ENCODE results near the gene ADAD2. TPM values are rescaled to one million over a fixed set of nuclear protein-coding genes. Genes with fewer than 3 reads are reported as not detected.

ADAD2 gene
- total and polyA plus RNA-seq, 2 donors (not counting 1 experiment from before 2014, with no cell fraction given): 0.06 TPM; not detected in 1

- Histone ChIP-seq H3K4me1 (ENCODE audit: control insufficient read depth in 2 of 2, insufficient read depth in 2 of 2, low read length in 2 of 2) (no peaks in the 10 kb centered on the region), H3K9me3 (ENCODE audit: control extremely low read depth in 1 of 3, control insufficient read depth in 2 of 3, insufficient read depth in 1 of 3, low read length in 2 of 3) (no peaks in the 10 kb centered on the region), H3K79me2 (ENCODE audit: control insufficient read depth, insufficient read depth, low read length) (no peaks in the 10 kb centered on the region), H2AFZ (ENCODE audit: insufficient read depth, low read depth, low read length, poor library complexity, severe bottlenecking) (no peak overlapping the region), H4K20me1 (ENCODE audit: control insufficient read depth, insufficient read depth, low read length, poor library complexity, severe bottlenecking) (no peaks in the 10 kb centered on the region), H3K36me3 (replicated peaks in 1 of 2; ENCODE audit: control extremely low read depth in 1 of 2, control insufficient read depth in 1 of 2, extremely low read depth in 1 of 2, insufficient read depth in 2 of 2, low read length in 1 of 2) (no peaks in the 10 kb centered on the region), H3K27ac (ENCODE audit: low read length in 2 of 2) (no peak overlapping the region), H3K4me2 (replicated peaks; ENCODE audit: low read depth, low read length, poor library complexity, severe bottlenecking) (no peak overlapping the region), H3K9ac (ENCODE audit: low read length) (no peak overlapping the region), H3K27me3 (replicated peaks in 1 of 4; ENCODE audit: control extremely low read depth in 1 of 4, control insufficient read depth in 3 of 4, insufficient read depth in 4 of 4, low read length in 3 of 4) (peaks cover 0 to 9% (median 0%) of the 10 kb centered on the region in 4 experiments), H3K4me3 (ENCODE audit: control extremely low read depth in 1 of 5, extremely low read depth in 1 of 5, insufficient read depth in 1 of 5, low read depth in 2 of 5, low read length in 4 of 5) (no peak overlapping the region)
- Mint-ChIP-seq H3K27ac (no peak overlapping the region), H3K9me3 (ENCODE audit: insufficient read depth) (no peaks in the 10 kb centered on the region), H3K4me1 (no peaks in the 10 kb centered on the region), H3K4me3 (no peak overlapping the region), H3K27me3 (peaks cover 24% of the 10 kb centered on the region)
- TF ChIP-seq EZH2 (IDR thresholded peaks at IDR 0.05; ENCODE audit: borderline replicate concordance, insufficient read depth, low read depth, low read length, poor library complexity, severe bottlenecking) (no peak), CTCF (IDR thresholded peaks at IDR 0.05) (no peak)
- ChIA-PET POLR2A (no interaction called here), CTCF (no interaction called here)
- intact Hi-C loops (cut with micrococcal nuclease): no loop called here
- WGBS (ENCODE audit: insufficient coverage): 92% methylated on average over 9 of the region's 11 CpGs
- no peak for ATAC-seq (ENCODE audit: low read depth)
- DNase-seq: no peak
These were observed 21.1 kb upstream of the ADAD2 start for GRCh38 chr16:84169765-84170310.

GRCh38 chr16:84174396-84174795 is 16.6 kb upstream of the ADAD2 start:
- no peak overlapping the region for H2AFZ ChIP-seq (ENCODE audit: insufficient read depth, low read depth, low read length, poor library complexity, severe bottlenecking)
- H3K36me3 ChIP-seq (replicated peaks in 1 of 2; ENCODE audit: control extremely low read depth in 1 of 2, control insufficient read depth in 1 of 2, extremely low read depth in 1 of 2, insufficient read depth in 2 of 2, low read length in 1 of 2): peaks cover 0 to 12% of the 10 kb centered on the region in 2 experiments
- 83% methylated on average over 7 of the region's 11 CpGs for WGBS (ENCODE audit: insufficient coverage)
- ChIA-PET POLR2A (no interaction called here), CTCF (interaction anchor here (1.5 to 3.4 kb wide), 4 partner anchors 8 to 350 kb away, joined by 3 to 26 read pairs (median 12); partner anchors contain the start of gene MBTPS1)
- no peaks in the 10 kb centered on the region for H4K20me1 ChIP-seq (ENCODE audit: control insufficient read depth, insufficient read depth, low read length, poor library complexity, severe bottlenecking)
- peaks cover 6% of the 10 kb centered on the region for H3K4me1 Mint-ChIP-seq
- no peaks in the 10 kb centered on the region for H3K79me2 ChIP-seq (ENCODE audit: control insufficient read depth, insufficient read depth, low read length)
- H3K4me1 ChIP-seq (ENCODE audit: control insufficient read depth in 2 of 2, insufficient read depth in 2 of 2, low read length in 2 of 2): peaks cover 0 to 3% of the 10 kb centered on the region in 2 donors
- no peak overlapping the region for H3K4me2 ChIP-seq (replicated peaks; ENCODE audit: low read depth, low read length, poor library complexity, severe bottlenecking)
- no peak overlapping the region for H3K27ac Mint-ChIP-seq
- no peaks in the 10 kb centered on the region for H3K9me3 ChIP-seq (ENCODE audit: control extremely low read depth in 1 of 3, control insufficient read depth in 2 of 3, insufficient read depth in 1 of 3, low read length in 2 of 3)
- TF ChIP-seq CTCF (IDR thresholded peaks at IDR 0.05): no peak
- peaks cover 11% of the 10 kb centered on the region for H3K27me3 Mint-ChIP-seq
- no peak overlapping the region for H3K4me3 Mint-ChIP-seq
- DNase-seq (no peak), ATAC-seq (ENCODE audit: low read depth) (no peak)
- H3K27ac ChIP-seq (ENCODE audit: low read length in 2 of 2): no peak overlapping the region
- no peak overlapping the region for H3K4me3 ChIP-seq (ENCODE audit: control extremely low read depth in 1 of 5, extremely low read depth in 1 of 5, insufficient read depth in 1 of 5, low read depth in 2 of 5, low read length in 4 of 5)
- no peak overlapping the region for H3K9ac ChIP-seq (ENCODE audit: low read length)
- H3K27me3 ChIP-seq (replicated peaks in 1 of 4; ENCODE audit: control extremely low read depth in 1 of 4, control insufficient read depth in 3 of 4, insufficient read depth in 4 of 4, low read length in 3 of 4): no peaks in the 10 kb centered on the region
- intact Hi-C loops (cut with micrococcal nuclease): no loop called here
- H3K9me3 Mint-ChIP-seq (ENCODE audit: insufficient read depth): no peaks in the 10 kb centered on the region
